HCT116 (cell line): ENCODE measurements around the gene TMEM131.

Experiments
- ELF1 ChIP-seq: IDR thresholded peaks from 2 replicates; pipeline ENCODE4 v1.6.1; 2012; ENCODE audit warnings: low read depth, borderline replicate concordance
- EZH2 ChIP-seq: fragments of 200-600 bp; sonication (generic); IDR thresholded peaks from 2 replicates; pipeline ENCODE4 v1.6.1; 2017; ENCODE audit warnings: antibody characterized with exemption, mixed run types
- POLR2A ChIP-seq: IDR thresholded peaks from 2 replicates; pipeline ENCODE4 v1.7.0; 2011; ENCODE audit warnings: borderline replicate concordance; ENCODE audit not compliant: insufficient read depth, insufficient read length; ENCODE audit errors: extremely low read depth
- POLR2AphosphoS5 ChIP-seq: IDR thresholded peaks from 2 replicates; pipeline ENCODE4 v1.6.1; 2011; ENCODE audit warnings: mild to moderate bottlenecking, low read depth, low read length, moderate library complexity
- RAD21 ChIP-seq: IDR thresholded peaks from 2 replicates; pipeline ENCODE4 v1.6.1; 2012; ENCODE audit warnings: low read depth, mild to moderate bottlenecking
- REST ChIP-seq: IDR thresholded peaks from 2 replicates; pipeline ENCODE4 v1.6.1; 2012; ENCODE audit warnings: low read depth
- TF ChIP-seq, protein P1 (sequence below), 3 experiments: fragments of 200-600 bp in 1 of 3; sonication (generic) in 1 of 3; IDR thresholded peaks in 2 of 3; conservative IDR thresholded peaks in 1 of 3; 2 replicates each; pipeline ENCODE4 v1.5.1; 2012 to 2017; ENCODE audit warnings: low read depth in 2 of 3, low read length in 2 of 3, antibody characterized with exemption in 1 of 3, borderline replicate concordance in 1 of 3, control low read depth in 1 of 3, mild to moderate bottlenecking in 1 of 3, mixed read lengths in 1 of 3, mixed run types in 1 of 3, moderate library complexity in 1 of 3; ENCODE audit not compliant: insufficient read depth in 1 of 3

DNA sequence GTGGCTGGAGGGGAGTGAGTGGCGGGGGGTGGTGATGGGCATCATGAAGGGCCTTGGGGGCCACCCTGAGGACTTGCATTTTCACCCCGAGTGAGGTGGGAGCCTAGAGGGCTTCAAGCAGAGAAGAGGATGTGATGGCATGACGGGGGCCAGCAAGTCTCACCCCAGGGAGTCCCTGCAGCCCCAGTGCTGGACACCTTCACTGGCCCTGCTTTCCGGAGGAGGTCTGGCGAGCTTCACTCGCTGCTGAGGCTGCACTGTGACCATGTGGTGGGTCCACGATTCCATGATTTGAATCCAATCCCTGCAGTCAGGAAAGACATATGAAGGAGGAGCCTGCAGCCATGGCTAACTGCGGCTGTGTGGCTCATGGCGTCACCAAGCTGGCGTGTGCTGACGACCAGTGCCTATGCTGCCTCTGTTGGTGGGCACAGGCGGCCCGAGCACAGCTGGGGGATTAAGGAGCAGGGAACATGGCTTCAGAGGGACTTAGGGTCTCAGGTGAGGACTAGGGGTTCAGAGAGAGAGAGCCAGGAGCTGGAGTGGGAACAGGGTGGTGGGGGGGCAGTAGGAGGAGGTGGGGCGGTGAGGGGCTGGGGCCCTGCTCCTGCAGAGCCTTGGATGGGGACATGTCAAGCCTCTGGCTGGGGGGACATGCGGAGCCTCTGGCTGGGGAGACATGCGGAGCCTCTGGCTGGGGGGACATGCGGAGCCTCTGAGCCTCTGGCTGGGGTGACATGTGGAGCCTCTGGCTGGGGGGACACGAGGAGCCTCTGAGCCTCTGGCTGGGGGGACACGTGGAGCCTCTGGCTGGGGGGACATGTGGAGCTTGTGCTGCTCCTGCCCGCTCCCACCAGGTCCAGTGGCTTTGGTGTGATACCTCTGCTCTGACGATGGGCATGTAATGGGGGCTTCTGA is 278.8 kb downstream of the TMEM131 start:
- TF ChIP-seq, protein P1, sequence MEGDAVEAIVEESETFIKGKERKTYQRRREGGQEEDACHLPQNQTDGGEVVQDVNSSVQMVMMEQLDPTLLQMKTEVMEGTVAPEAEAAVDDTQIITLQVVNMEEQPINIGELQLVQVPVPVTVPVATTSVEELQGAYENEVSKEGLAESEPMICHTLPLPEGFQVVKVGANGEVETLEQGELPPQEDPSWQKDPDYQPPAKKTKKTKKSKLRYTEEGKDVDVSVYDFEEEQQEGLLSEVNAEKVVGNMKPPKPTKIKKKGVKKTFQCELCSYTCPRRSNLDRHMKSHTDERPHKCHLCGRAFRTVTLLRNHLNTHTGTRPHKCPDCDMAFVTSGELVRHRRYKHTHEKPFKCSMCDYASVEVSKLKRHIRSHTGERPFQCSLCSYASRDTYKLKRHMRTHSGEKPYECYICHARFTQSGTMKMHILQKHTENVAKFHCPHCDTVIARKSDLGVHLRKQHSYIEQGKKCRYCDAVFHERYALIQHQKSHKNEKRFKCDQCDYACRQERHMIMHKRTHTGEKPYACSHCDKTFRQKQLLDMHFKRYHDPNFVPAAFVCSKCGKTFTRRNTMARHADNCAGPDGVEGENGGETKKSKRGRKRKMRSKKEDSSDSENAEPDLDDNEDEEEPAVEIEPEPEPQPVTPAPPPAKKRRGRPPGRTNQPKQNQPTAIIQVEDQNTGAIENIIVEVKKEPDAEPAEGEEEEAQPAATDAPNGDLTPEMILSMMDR (IDR thresholded peaks at IDR 0.05 in 2 of 3, conservative IDR thresholded peaks at IDR 0.05 in 1 of 3; ENCODE audit: borderline replicate concordance in 1 of 3, insufficient read depth in 1 of 3, low read depth in 2 of 3, low read length in 2 of 3) = no peak
- no peak for TF ChIP-seq POLR2A
- no peak for TF ChIP-seq EZH2
- TF ChIP-seq ELF1 = no peak
- no peak for TF ChIP-seq REST
- TF ChIP-seq POLR2AphosphoS5 = no peak
- TF ChIP-seq RAD21 = no peak
